PC-9 (cell line): ENCODE measurements around the gene ELMO1. TPM values are rescaled to one million over a fixed set of nuclear protein-coding genes. Genes with fewer than 3 reads are reported as not detected.

Source experiments
- BruUV-seq: library from RNA; stranded (reverse); fragments of 400-500 nt; replicated peaks from 2 replicates; lab custom pipeline; 2021; lab: Mats Ljungman, UMichigan
- CTCF ChIA-PET: fragments of 300-600 bp; sonication (Branson Sonifier 250); formaldehyde crosslinking; loops from one replicate; lab custom pipeline; 2022; ENCODE audit warnings: antibody characterized with exemption; lab: Charles Lee
- POLR2A ChIA-PET: fragments of 300-600 bp; sonication (Branson Sonifier 250); formaldehyde crosslinking; loops from one replicate; lab custom pipeline; 2022; ENCODE audit warnings: antibody characterized with exemption; ENCODE audit not compliant: unreplicated experiment; lab: Charles Lee
- DNase-seq, 2 experiments: peaks; one replicate each; pipeline versions ENCODE4 v3.0.0 to v3.0.0-alpha.2; 2015 to 2022; ENCODE audit warnings: mixed read lengths in 1 of 2
- H2AFZ ChIP-seq: fragments of 200-600 bp; sonication (generic); 2 replicates; pipeline ENCODE4 v1.8.1; 2017; ENCODE audit warnings: antibody characterized with exemption
- H3F3A ChIP-seq: fragments of 200-600 bp; sonication (generic); 2 replicates; pipeline ENCODE4 v1.8.1; 2017; ENCODE audit warnings: antibody characterized with exemption, mild to moderate bottlenecking, low read depth; ENCODE audit not compliant: insufficient read depth
- H3K27ac ChIP-seq: fragments of 200-600 bp; sonication (generic); 2 replicates; pipeline ENCODE4 v1.6.1; 2016; ENCODE audit warnings: mixed run types
- H3K27me3 ChIP-seq: fragments of 200-600 bp; sonication (generic); 2 replicates; pipeline ENCODE4 v1.6.1; 2016; ENCODE audit warnings: low read depth, mixed run types; ENCODE audit not compliant: insufficient read depth
- H3K36me3 ChIP-seq: fragments of 200-600 bp; sonication (generic); 2 replicates; pipeline ENCODE4 v1.6.1; 2016; ENCODE audit warnings: low read depth, mixed run types
- H3K4me1 ChIP-seq: fragments of 200-600 bp; sonication (generic); replicated peaks from 2 replicates; pipeline ENCODE4 v1.6.1; 2016; ENCODE audit warnings: mixed run types; ENCODE audit not compliant: insufficient read depth
- H3K4me2 ChIP-seq: fragments of 200-600 bp; sonication (generic); 2 replicates; pipeline ENCODE4 v1.6.1; 2017; ENCODE audit warnings: mixed run types
- H3K4me3 ChIP-seq: fragments of 200-600 bp; sonication (generic); 2 replicates; pipeline ENCODE4 v1.6.1; 2016; ENCODE audit warnings: mixed run types
- H3K79me2 ChIP-seq: fragments of 200-600 bp; sonication (generic); 2 replicates; pipeline ENCODE4 v1.6.1; 2017; ENCODE audit warnings: low read depth, mixed run types
- H3K9me2 ChIP-seq: fragments of 200-600 bp; sonication (generic); 2 replicates; pipeline ENCODE4 v1.8.1; 2017; ENCODE audit warnings: mild to moderate bottlenecking; ENCODE audit not compliant: insufficient read depth
- H3K9me3 ChIP-seq: fragments of 200-600 bp; sonication (generic); 2 replicates; pipeline ENCODE4 v1.8.1; 2016; ENCODE audit warnings: low read depth; ENCODE audit not compliant: insufficient read depth
- H4K20me1 ChIP-seq: fragments of 200-600 bp; sonication (generic); 2 replicates; pipeline ENCODE4 v1.8.1; 2017; ENCODE audit not compliant: insufficient read depth
- CTCF ChIP-seq: fragments of 200-600 bp; sonication (generic); conservative IDR thresholded peaks from 2 replicates; pipeline ENCODE4 v1.6.1; 2017; ENCODE audit warnings: mixed run types, antibody characterized with exemption, mild to moderate bottlenecking, moderate library complexity
- EZH2 ChIP-seq: fragments of 200-600 bp; sonication (generic); IDR thresholded peaks from 2 replicates; pipeline ENCODE4 v1.8.0; 2017; ENCODE audit warnings: antibody characterized with exemption, low read depth
- intact Hi-C: fragments of 100-400 bp; cut with micrococcal nuclease; formaldehyde crosslinking; loops from one replicate; pipeline ENCODE4 v1.10.0; 2022; ENCODE audit not compliant: unreplicated experiment
- total RNA-seq: library from RNA; stranded (reverse); gene quantifications from 2 replicates; pipeline ENCODE4 v1.2.3, GENCODE V29; 2021

The ELMO1 gene
- total RNA-seq, 1 experiment from 2014 or later: 4.8 TPM

GRCh38 chr7:37448011-37448635 lies 541 bp downstream of the ELMO1 start:
- ChIA-PET POLR2A (no interaction called here), CTCF (no interaction called here)
- H3K79me2 ChIP-seq: no peaks in the 10 kb centered on the region
- no peaks in the 10 kb centered on the region for H3K4me1 ChIP-seq
- H3K9me3 ChIP-seq: no peaks in the 10 kb centered on the region
- BruUV-seq: no TSS peak
- H3F3A ChIP-seq: no peaks in the 10 kb centered on the region
- H4K20me1 ChIP-seq: no peaks in the 10 kb centered on the region
- TF ChIP-seq EZH2 (no peak), CTCF (no peak)
- no peak overlapping the region for H3K27ac ChIP-seq
- H3K27me3 ChIP-seq: peaks cover 19% of the 10 kb centered on the region; the same call in 1 of the 2 replicates
- intact Hi-C loops: no loop called here
- no peak overlapping the region for H2AFZ ChIP-seq
- H3K36me3 ChIP-seq: no peaks in the 10 kb centered on the region
- no peak overlapping the region for H3K4me2 ChIP-seq
- H3K4me3 ChIP-seq: no peak overlapping the region
- DNase-seq: no peak
- H3K9me2 ChIP-seq: no peaks in the 10 kb centered on the region

GRCh38 chr7:37446371-37446770 lies 2.3 kb downstream of the ELMO1 start:
- intact Hi-C loops: no loop called here
- no peak for DNase-seq

GRCh38 chr7:37445790-37446189 lies 2.9 kb downstream of the ELMO1 start:
- H2AFZ ChIP-seq: no peak overlapping the region
- no peak for DNase-seq

More at GRCh38 chr7:37446371-37446770, 2.3 kb downstream of the ELMO1 start:
- no peaks in the 10 kb centered on the region for H3K9me2 ChIP-seq
- H4K20me1 ChIP-seq: no peaks in the 10 kb centered on the region
- no peak overlapping the region for H2AFZ ChIP-seq
- CTCF ChIA-PET: no interaction called here
- H3K4me1 ChIP-seq: no peaks in the 10 kb centered on the region
- no peak overlapping the region for H3K4me3 ChIP-seq
- POLR2A ChIA-PET: no interaction called here
- no peak overlapping the region for H3K27ac ChIP-seq
- no peaks in the 10 kb centered on the region for H3K79me2 ChIP-seq
- H3K36me3 ChIP-seq: no peaks in the 10 kb centered on the region
- H3K4me2 ChIP-seq: no peak overlapping the region
- TF ChIP-seq CTCF (no peak), EZH2 (no peak)
- no TSS peak for BruUV-seq
- H3K9me3 ChIP-seq: no peaks in the 10 kb centered on the region
- H3F3A ChIP-seq: no peaks in the 10 kb centered on the region
- peaks cover 25% of the 10 kb centered on the region; the same call in 1 of the 2 replicates for H3K27me3 ChIP-seq

More at GRCh38 chr7:37445790-37446189, 2.9 kb downstream of the ELMO1 start:
- Histone ChIP-seq H3K9me3 (no peaks in the 10 kb centered on the region), H3K4me1 (no peaks in the 10 kb centered on the region), H3K4me3 (no peak overlapping the region), H3K4me2 (no peak overlapping the region), H3K9me2 (no peaks in the 10 kb centered on the region), H3K27me3 (peaks cover 29% of the 10 kb centered on the region; the same call in 1 of the 2 replicates), H3F3A (no peaks in the 10 kb centered on the region), H3K79me2 (no peaks in the 10 kb centered on the region), H3K27ac (no peak overlapping the region), H3K36me3 (no peaks in the 10 kb centered on the region), H4K20me1 (no peaks in the 10 kb centered on the region)
- TF ChIP-seq EZH2 (no peak), CTCF (no peak)
- intact Hi-C loops: no loop called here
- BruUV-seq: no TSS peak
- ChIA-PET POLR2A (no interaction called here), CTCF (no interaction called here)
